ENCODE measurements around the gene CACFD1.

Gene CACFD1

GRCh38 chr9:133490865-133491655 lies 31.3 kb downstream of the CACFD1 start:
- H3K4me1 ChIP-seq (ENCODE audit: control insufficient read depth, insufficient read depth, low read length): no peaks in the 10 kb centered on the region; the same call in 1 of the 2 replicates
- no peak overlapping the region for H3K27ac ChIP-seq (ENCODE audit: low read length)
- no peak overlapping the region for H3K4me3 ChIP-seq (ENCODE audit: low read length)
- no CpG with 5 or more reads among the region's 12 CpGs for WGBS (ENCODE audit: insufficient coverage, insufficient read length)
- no peaks in the 10 kb centered on the region for H3K9me3 ChIP-seq (ENCODE audit: control insufficient read depth, insufficient read depth, low read length)
- DNase-seq (ENCODE audit: low read depth, low spot score): no peak
- no peaks in the 10 kb centered on the region for H3K27me3 ChIP-seq (ENCODE audit: control insufficient read depth, insufficient read depth, low read length)
- H3K36me3 ChIP-seq (ENCODE audit: control insufficient read depth, insufficient read depth, low read length): no peaks in the 10 kb centered on the region; the same call in 1 of the 2 replicates

DNA sequence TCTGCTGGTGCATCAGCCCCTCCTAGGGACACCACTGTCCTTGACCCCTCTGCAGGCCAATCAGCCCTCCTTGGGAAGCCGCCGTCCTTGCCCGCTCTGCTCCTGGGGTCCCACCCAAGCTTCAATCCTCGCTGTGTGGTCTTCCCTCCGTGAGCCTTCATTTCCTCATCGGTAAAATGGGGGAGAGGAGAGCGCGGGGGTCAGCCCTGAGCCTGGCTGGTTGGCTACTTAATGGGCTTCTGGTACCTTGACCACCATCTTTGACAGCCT lies 31.8 kb downstream of the CACFD1 start:
- DNase-seq (ENCODE audit: low read depth, low spot score): no peak

DNA sequence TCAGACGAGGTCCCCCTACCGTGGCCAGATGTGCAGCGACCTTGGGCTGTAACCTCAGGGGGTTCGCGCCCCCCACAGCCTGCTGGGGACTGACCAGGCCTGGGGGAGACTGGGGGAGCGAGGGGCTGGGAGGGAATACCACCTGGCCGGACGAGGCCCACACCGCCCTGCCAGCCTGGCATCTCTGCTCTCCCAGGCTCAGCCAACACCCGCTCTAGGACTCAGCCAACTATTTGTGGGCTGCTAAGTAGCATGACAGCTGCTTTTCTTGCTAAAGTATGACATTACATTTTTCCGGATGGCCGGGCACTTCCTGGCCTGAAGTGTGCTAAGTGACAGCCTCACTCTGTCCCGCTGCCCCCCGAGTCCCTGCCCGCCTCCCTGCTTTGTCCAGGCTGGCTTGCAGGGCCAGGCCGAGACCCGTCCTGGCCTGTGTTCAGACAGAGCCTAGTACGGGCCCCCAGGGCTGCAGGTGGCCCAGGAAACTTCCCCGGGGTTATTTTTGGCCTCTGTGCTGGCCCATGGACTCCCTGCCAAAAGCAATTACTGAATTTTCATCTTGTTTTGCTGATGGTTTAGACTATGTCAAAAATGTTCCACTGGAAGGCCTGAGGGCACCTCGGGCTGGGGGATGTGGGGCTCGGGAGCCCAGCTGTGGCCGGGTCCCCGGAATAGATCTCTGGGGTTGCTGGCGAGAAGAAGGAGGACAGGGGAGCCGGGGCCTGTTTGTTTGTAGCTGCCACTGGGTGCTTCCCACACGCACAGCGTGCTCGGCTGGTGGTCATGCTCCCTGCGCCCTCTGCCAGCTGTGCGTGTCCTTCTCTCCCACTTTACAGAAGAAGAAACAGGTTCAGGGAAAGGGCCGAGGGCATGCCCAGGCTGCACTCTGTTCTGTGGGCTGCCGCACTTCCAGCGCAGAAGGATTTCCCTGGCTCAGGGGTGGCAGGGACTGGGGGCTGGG lies 32.6 kb downstream of the CACFD1 start:
- Histone ChIP-seq H3K4me1 (ENCODE audit: control insufficient read depth, insufficient read depth, low read length) (no peaks in the 10 kb centered on the region; the same call in 1 of the 2 replicates), H3K9me3 (ENCODE audit: control insufficient read depth, insufficient read depth, low read length) (no peaks in the 10 kb centered on the region), H3K36me3 (ENCODE audit: control insufficient read depth, insufficient read depth, low read length) (no peaks in the 10 kb centered on the region; the same call in 1 of the 2 replicates), H3K4me3 (ENCODE audit: low read length) (no peak overlapping the region), H3K27ac (ENCODE audit: low read length) (no peak overlapping the region), H3K27me3 (ENCODE audit: control insufficient read depth, insufficient read depth, low read length) (no peaks in the 10 kb centered on the region)
- no peak for DNase-seq (ENCODE audit: low read depth, low spot score)
- no CpG with 5 or more reads among the region's 33 CpGs for WGBS (ENCODE audit: insufficient coverage, insufficient read length)

More for the DNA sequence above, 31.8 kb downstream of the CACFD1 start:
- Histone ChIP-seq H3K27ac (ENCODE audit: low read length) (no peak overlapping the region), H3K4me3 (ENCODE audit: low read length) (no peak overlapping the region), H3K4me1 (ENCODE audit: control insufficient read depth, insufficient read depth, low read length) (no peaks in the 10 kb centered on the region; the same call in 1 of the 2 replicates), H3K27me3 (ENCODE audit: control insufficient read depth, insufficient read depth, low read length) (no peaks in the 10 kb centered on the region), H3K36me3 (ENCODE audit: control insufficient read depth, insufficient read depth, low read length) (no peaks in the 10 kb centered on the region; the same call in 1 of the 2 replicates), H3K9me3 (ENCODE audit: control insufficient read depth, insufficient read depth, low read length) (no peaks in the 10 kb centered on the region)
- WGBS (ENCODE audit: insufficient coverage, insufficient read length): no CpG with 5 or more reads among the region's 8 CpGs

DNA sequence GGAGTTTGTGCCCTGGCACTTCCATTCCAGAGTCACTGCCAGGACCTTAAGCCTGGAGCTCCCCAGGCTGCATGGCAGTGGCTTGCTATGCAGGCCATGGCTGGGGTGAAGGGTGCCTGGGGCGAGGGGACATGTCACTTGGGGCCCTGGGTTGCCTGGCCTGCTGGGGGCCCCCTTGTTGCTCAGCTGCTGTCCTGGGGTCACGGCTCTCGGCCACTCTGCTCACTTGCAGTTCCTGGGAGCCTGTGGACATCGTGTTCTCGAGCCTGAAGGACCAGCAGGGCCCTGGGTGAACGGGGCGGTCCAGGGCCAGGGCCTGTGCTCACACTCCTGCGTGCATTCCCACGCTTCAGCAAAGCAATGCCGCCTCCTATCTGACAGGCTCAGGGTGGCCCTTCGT lies 33.6 kb downstream of the CACFD1 start:
- WGBS (ENCODE audit: insufficient coverage, insufficient read length): no CpG with 5 or more reads among the region's 11 CpGs
- Histone ChIP-seq H3K4me3 (ENCODE audit: low read length) (no peak overlapping the region), H3K27ac (ENCODE audit: low read length) (no peak overlapping the region), H3K4me1 (ENCODE audit: control insufficient read depth, insufficient read depth, low read length) (no peaks in the 10 kb centered on the region; the same call in 1 of the 2 replicates), H3K9me3 (ENCODE audit: control insufficient read depth, insufficient read depth, low read length) (no peaks in the 10 kb centered on the region), H3K27me3 (ENCODE audit: control insufficient read depth, insufficient read depth, low read length) (no peaks in the 10 kb centered on the region), H3K36me3 (ENCODE audit: control insufficient read depth, insufficient read depth, low read length) (no peaks in the 10 kb centered on the region; the same call in 1 of the 2 replicates)
- DNase-seq (ENCODE audit: low read depth, low spot score): no peak

DNA sequence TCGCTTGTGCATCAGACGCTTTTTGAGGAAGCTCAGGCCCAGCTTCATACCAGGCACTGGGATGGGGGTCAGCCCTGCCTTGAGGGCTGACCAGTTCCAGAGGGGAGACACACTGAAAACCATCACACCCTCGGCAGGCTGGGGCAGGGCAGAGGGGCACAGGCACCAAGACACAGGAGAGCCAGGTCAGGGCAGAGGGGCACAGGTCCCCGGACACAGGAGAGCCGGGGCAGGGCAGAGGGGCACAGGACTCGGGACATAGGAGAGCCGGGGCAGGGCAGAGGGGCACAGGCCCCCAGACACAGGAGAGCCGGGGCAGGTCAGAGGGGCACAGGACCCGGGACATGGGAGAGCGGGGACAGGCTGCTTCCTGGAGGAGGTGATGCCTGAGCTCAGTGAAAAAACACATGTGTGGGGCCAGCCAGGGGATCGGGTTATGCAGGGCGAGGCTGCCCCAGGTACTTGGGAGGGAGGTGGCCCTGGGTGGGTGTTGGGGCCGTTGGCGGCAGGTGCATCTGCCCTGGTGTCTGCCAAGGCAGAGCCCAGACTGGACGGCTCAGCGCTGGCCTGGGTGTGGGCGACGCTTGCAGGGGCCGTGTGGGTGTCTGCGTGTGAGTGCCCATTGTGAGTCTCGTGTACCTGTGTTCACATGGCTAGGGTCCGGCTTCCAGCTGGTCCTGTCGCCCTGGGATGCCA lies 34.2 kb downstream of the CACFD1 start:
- WGBS (ENCODE audit: insufficient coverage, insufficient read length): no CpG with 5 or more reads among the region's 23 CpGs

DNA sequence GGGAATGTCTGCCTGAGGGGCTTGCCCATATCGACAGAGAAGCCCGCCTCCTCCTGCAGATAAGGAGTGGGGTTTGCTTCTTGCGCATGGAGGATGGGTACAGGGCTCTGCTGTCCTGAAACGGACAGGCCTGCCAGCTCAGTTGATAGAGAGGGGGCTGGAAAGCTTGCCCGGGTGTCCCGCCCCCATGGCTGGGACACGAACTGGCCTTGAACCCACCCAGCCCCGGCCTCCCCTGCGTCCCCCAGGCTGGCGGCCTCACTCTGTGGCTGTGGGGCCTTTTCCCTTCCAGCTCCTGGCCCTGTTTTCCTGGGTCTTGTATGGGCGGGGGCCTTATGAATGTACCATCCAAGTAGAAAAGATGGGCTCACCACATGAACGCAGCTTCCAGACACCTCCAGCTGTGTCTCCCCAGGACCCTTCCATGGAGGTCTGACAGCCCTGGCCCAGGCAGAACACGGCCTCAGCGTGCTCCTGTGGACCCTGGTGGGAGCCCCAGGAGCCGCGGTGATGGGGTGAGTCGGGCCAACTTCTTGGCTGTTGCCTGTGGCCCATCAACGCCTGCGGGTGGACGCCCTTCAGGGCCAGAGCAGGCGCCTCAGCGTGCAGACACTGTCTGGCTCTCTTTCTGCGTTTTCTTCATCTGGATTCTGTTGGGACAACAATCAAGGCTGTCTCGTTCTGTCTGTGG lies 35.0 kb downstream of the CACFD1 start:
- no peak for DNase-seq (ENCODE audit: low read depth, low spot score)
- no peak overlapping the region for H3K27ac ChIP-seq (ENCODE audit: low read length)
- H3K27me3 ChIP-seq (ENCODE audit: control insufficient read depth, insufficient read depth, low read length): no peaks in the 10 kb centered on the region
- H3K4me3 ChIP-seq (ENCODE audit: low read length): no peak overlapping the region
- WGBS (ENCODE audit: insufficient coverage, insufficient read length): no CpG with 5 or more reads among the region's 24 CpGs
- no peaks in the 10 kb centered on the region; the same call in 1 of the 2 replicates for H3K4me1 ChIP-seq (ENCODE audit: control insufficient read depth, insufficient read depth, low read length)
- no peaks in the 10 kb centered on the region for H3K9me3 ChIP-seq (ENCODE audit: control insufficient read depth, insufficient read depth, low read length)
- no peaks in the 10 kb centered on the region; the same call in 1 of the 2 replicates for H3K36me3 ChIP-seq (ENCODE audit: control insufficient read depth, insufficient read depth, low read length)

More for the DNA sequence above, 34.2 kb downstream of the CACFD1 start:
- Histone ChIP-seq H3K27ac (ENCODE audit: low read length) (no peak overlapping the region), H3K9me3 (ENCODE audit: control insufficient read depth, insufficient read depth, low read length) (no peaks in the 10 kb centered on the region), H3K4me3 (ENCODE audit: low read length) (no peak overlapping the region), H3K27me3 (ENCODE audit: control insufficient read depth, insufficient read depth, low read length) (no peaks in the 10 kb centered on the region), H3K4me1 (ENCODE audit: control insufficient read depth, insufficient read depth, low read length) (no peaks in the 10 kb centered on the region; the same call in 1 of the 2 replicates), H3K36me3 (ENCODE audit: control insufficient read depth, insufficient read depth, low read length) (no peaks in the 10 kb centered on the region; the same call in 1 of the 2 replicates)
- no peak for DNase-seq (ENCODE audit: low read depth, low spot score)

GRCh38 chr9:133495327-133496293 lies 35.8 kb downstream of the CACFD1 start:
- no peak for DNase-seq (ENCODE audit: low read depth, low spot score)
- Histone ChIP-seq H3K4me1 (ENCODE audit: control insufficient read depth, insufficient read depth, low read length) (no peaks in the 10 kb centered on the region; the same call in 1 of the 2 replicates), H3K36me3 (ENCODE audit: control insufficient read depth, insufficient read depth, low read length) (no peaks in the 10 kb centered on the region; the same call in 1 of the 2 replicates), H3K4me3 (ENCODE audit: low read length) (no peak overlapping the region), H3K9me3 (ENCODE audit: control insufficient read depth, insufficient read depth, low read length) (no peaks in the 10 kb centered on the region), H3K27ac (ENCODE audit: low read length) (no peak overlapping the region), H3K27me3 (ENCODE audit: control insufficient read depth, insufficient read depth, low read length) (no peaks in the 10 kb centered on the region)
- 100% methylated on average over 3 of the region's 24 CpGs for WGBS (ENCODE audit: insufficient coverage, insufficient read length)

DNA sequence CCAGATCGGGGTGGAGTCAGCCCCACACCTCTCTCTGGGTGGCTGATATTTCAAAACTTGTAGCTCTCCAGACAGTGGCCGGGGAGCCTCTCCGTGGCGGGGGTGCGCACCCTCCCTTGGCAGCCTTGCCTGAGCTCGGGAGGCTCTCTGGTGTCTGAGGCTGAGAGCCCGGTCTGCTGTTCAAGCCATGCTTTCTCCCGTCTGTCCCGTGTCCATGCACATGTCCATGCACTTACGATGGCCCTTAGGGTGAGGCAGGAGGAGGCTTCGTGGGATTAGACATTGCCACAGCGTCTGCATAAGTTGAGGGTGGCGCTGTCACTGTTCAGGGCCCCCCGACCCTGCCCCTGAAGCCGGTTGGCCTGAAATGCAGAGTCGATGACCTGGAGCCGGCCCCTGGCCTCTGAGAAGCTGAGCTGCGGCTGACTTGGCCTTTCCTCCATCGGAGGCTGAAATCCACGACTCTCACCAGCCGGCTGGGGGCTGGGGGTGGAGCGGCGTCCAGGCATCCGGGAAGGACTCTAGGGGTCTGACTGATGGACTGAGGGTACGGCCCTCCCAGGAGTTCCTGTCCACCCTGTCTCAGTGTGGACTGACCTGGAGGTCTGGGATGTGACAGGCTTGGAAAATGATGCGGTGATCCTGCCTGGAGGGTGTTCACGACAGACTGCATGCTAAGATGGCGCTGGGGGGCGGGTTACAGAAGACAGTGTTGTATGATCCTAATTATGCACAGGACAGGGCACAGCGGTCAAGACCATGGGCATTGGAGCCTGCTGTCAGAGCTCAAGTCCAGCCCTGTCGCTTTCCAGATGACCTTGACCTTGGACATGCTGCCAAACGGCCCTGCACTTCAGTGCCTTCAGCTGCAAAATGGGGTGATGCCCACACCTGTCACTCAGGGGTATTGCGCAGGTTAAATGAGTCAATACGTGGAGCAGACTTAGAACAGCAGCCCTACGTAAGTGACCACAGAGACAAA lies 37.4 kb downstream of the CACFD1 start:
- Histone ChIP-seq H3K4me3 (ENCODE audit: low read length) (no peak overlapping the region), H3K27me3 (ENCODE audit: control insufficient read depth, insufficient read depth, low read length) (no peaks in the 10 kb centered on the region), H3K9me3 (ENCODE audit: control insufficient read depth, insufficient read depth, low read length) (no peaks in the 10 kb centered on the region), H3K4me1 (ENCODE audit: control insufficient read depth, insufficient read depth, low read length) (no peaks in the 10 kb centered on the region; the same call in 1 of the 2 replicates), H3K36me3 (ENCODE audit: control insufficient read depth, insufficient read depth, low read length) (no peaks in the 10 kb centered on the region), H3K27ac (ENCODE audit: low read length) (no peak overlapping the region)
- DNase-seq (ENCODE audit: low read depth, low spot score): no peak
- no CpG with 5 or more reads among the region's 35 CpGs for WGBS (ENCODE audit: insufficient coverage, insufficient read length)
